22Rv1 (cell line): ENCODE data around the gene SPEG.

Source experiments
- ZFX ChIP-seq: fragments of 450-650 bp; IDR thresholded peaks from 2 replicates; pipeline ENCODE4 v1.6.1; 2017; ENCODE audit warnings: antibody characterized with exemption, borderline replicate concordance
- TF ChIP-seq, protein P1 (sequence below): fragments of 450-650 bp; IDR thresholded peaks from 2 replicates; pipeline ENCODE4 v1.5.1; 2017; ENCODE audit warnings: mild to moderate bottlenecking

DNA sequence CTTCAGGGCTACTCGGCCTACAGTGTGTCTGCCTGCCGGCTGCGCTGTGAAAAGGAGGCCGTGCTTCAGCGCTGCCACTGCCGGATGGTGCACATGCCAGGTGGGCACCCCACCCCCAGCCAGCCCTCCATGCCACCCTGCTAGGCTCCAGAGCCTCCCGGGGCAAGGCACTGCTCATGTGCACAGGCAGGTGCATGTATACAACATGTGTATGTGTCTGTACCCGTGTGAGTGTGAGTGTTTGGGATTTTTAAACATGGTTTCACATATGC, 97.7 kb downstream of the SPEG start:
- TF ChIP-seq, protein P1, sequence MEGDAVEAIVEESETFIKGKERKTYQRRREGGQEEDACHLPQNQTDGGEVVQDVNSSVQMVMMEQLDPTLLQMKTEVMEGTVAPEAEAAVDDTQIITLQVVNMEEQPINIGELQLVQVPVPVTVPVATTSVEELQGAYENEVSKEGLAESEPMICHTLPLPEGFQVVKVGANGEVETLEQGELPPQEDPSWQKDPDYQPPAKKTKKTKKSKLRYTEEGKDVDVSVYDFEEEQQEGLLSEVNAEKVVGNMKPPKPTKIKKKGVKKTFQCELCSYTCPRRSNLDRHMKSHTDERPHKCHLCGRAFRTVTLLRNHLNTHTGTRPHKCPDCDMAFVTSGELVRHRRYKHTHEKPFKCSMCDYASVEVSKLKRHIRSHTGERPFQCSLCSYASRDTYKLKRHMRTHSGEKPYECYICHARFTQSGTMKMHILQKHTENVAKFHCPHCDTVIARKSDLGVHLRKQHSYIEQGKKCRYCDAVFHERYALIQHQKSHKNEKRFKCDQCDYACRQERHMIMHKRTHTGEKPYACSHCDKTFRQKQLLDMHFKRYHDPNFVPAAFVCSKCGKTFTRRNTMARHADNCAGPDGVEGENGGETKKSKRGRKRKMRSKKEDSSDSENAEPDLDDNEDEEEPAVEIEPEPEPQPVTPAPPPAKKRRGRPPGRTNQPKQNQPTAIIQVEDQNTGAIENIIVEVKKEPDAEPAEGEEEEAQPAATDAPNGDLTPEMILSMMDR, result no peak
- no peak for TF ChIP-seq ZFX
